GM21367 (cell line): ENCODE results near the gene IL18BP.

Source experiments
- ATAC-seq: cut with Tn5 transposase; IDR thresholded peaks from one replicate; pipeline ENCODE4 v1.9.1; 2021; ENCODE audit not compliant: unreplicated experiment

The IL18BP gene

GRCh38 chr11:72010529-72011233, 12.0 kb downstream of the IL18BP start:
- no peak for ATAC-seq

GRCh38 chr11:72012091-72012630, 13.5 kb downstream of the IL18BP start:
- no peak for ATAC-seq

GRCh38 chr11:72012897-72013721, 14.4 kb downstream of the IL18BP start:
- no peak for ATAC-seq

GRCh38 chr11:72013765-72014711, 15.3 kb downstream of the IL18BP start:
- no peak for ATAC-seq

GRCh38 chr11:72014761-72015320, 16.1 kb downstream of the IL18BP start:
- ATAC-seq = no peak

GRCh38 chr11:72015511-72016061, 16.9 kb downstream of the IL18BP start:
- ATAC-seq = no peak

GRCh38 chr11:72018171-72018570, 19.5 kb downstream of the IL18BP start:
- ATAC-seq = no peak

- ATAC-seq = no peak
These were observed 24.6 kb downstream of the IL18BP start for GRCh38 chr11:72023335-72023734.

- ATAC-seq = no peak
These were observed 25.5 kb downstream of the IL18BP start for GRCh38 chr11:72024069-72024754.

- ATAC-seq = no peak
These were observed 27.4 kb downstream of the IL18BP start for GRCh38 chr11:72026090-72026489.

- no peak for ATAC-seq
These were observed 31.9 kb downstream of the IL18BP start for GRCh38 chr11:72030472-72031045.

GRCh38 chr11:72036687-72037086, 38.0 kb downstream of the IL18BP start:
- ATAC-seq = no peak

GRCh38 chr11:72037554-72038311, 39.0 kb downstream of the IL18BP start:
- ATAC-seq = no peak

- no peak for ATAC-seq
These were observed 39.8 kb downstream of the IL18BP start for GRCh38 chr11:72038491-72038890.

- no peak for ATAC-seq
These were observed 40.5 kb downstream of the IL18BP start for GRCh38 chr11:72039031-72039855.

- ATAC-seq = no peak
These were observed 41.2 kb downstream of the IL18BP start for GRCh38 chr11:72039856-72040401.
